GM19455 (cell line): ENCODE measurements around the gene WASF2.
"Not testable (repeated sequence)": the region's sequence is repeated elsewhere in the genome, so short reads cannot be mapped to it uniquely, and the experiment has no call there.

Experiments used
- ATAC-seq: cut with Tn5 transposase; IDR thresholded peaks from one replicate; pipeline ENCODE4 v1.9.1; 2021; ENCODE audit not compliant: unreplicated experiment

The WASF2 gene

GRCh38 chr1:27455139-27455811 is 34.7 kb downstream of the WASF2 start:
- no peak for ATAC-seq

- no peak for ATAC-seq
Measured at GRCh38 chr1:27454610-27455009, 35.4 kb downstream of the WASF2 start.

GRCh38 chr1:27451343-27451742 is 38.6 kb downstream of the WASF2 start:
- no peak for ATAC-seq

- no peak for ATAC-seq
Measured at GRCh38 chr1:27448982-27449381, 41.0 kb downstream of the WASF2 start.

- ATAC-seq: no peak
Measured at GRCh38 chr1:27447883-27448282, 42.1 kb downstream of the WASF2 start.

GRCh38 chr1:27447399-27447798 is 42.6 kb downstream of the WASF2 start:
- ATAC-seq: no peak

- ATAC-seq: no peak
Measured at GRCh38 chr1:27446496-27447020, 43.4 kb downstream of the WASF2 start.

- no peak for ATAC-seq
Measured at GRCh38 chr1:27445177-27445936, 44.6 kb downstream of the WASF2 start.

GRCh38 chr1:27444632-27445031 is 45.3 kb downstream of the WASF2 start:
- ATAC-seq: no peak

- ATAC-seq: no peak
Measured at GRCh38 chr1:27439150-27439549, 50.8 kb downstream of the WASF2 start.

GRCh38 chr1:27438621-27439061 is 51.3 kb downstream of the WASF2 start:
- ATAC-seq: no peak

GRCh38 chr1:27436204-27437159 is 53.5 kb downstream of the WASF2 start:
- no peak for ATAC-seq

- ATAC-seq: no peak
Measured at GRCh38 chr1:27435566-27436203, 54.3 kb downstream of the WASF2 start.

GRCh38 chr1:27433706-27434105 is 56.3 kb downstream of the WASF2 start:
- ATAC-seq: no peak

- not testable (repeated sequence) for ATAC-seq
Measured at GRCh38 chr1:27432725-27433124, 57.2 kb downstream of the WASF2 start.

GRCh38 chr1:27431601-27431940 is 58.4 kb downstream of the WASF2 start:
- no peak for ATAC-seq

- no peak for ATAC-seq
Measured at GRCh38 chr1:27430903-27431600, 58.9 kb downstream of the WASF2 start.

GRCh38 chr1:27429029-27429425 is 60.9 kb downstream of the WASF2 start:
- no peak for ATAC-seq

GRCh38 chr1:27428316-27429028 is 61.5 kb downstream of the WASF2 start:
- no peak for ATAC-seq
